HEK293 (cell line): Measurements from ENCODE around the gene UFL1.

Source experiments
- GFI1B ChIP-seq: fragments of 450-650 bp; formaldehyde crosslinking; IDR thresholded peaks from 2 replicates; pipeline ENCODE4 v1.5.1; 2016; ENCODE audit warnings: missing biosample characterization, missing genetic modification characterization
- GLI2 ChIP-seq: fragments of 450-650 bp; formaldehyde crosslinking; IDR thresholded peaks from 2 replicates; pipeline ENCODE4; 2017; ENCODE audit warnings: missing biosample characterization, missing genetic modification characterization, low read depth, borderline replicate concordance
- GLI4 ChIP-seq: fragments of 450-650 bp; formaldehyde crosslinking; IDR thresholded peaks from 2 replicates; pipeline ENCODE4 v1.5.1; 2016; ENCODE audit warnings: missing biosample characterization, missing genetic modification characterization
- HOXA7 ChIP-seq: sonication (generic); formaldehyde crosslinking; IDR thresholded peaks from 2 replicates; pipeline ENCODE4 v1.8.1; 2022; ENCODE audit warnings: missing genetic modification reagents, borderline replicate concordance
- IKZF3 ChIP-seq: fragments of 450-650 bp; IDR thresholded peaks from 2 replicates; pipeline ENCODE4 v1.5.0; 2018; ENCODE audit warnings: missing biosample characterization, mild to moderate bottlenecking, missing genetic modification characterization, moderate library complexity
- MZF1 ChIP-seq: fragments of 450-650 bp; formaldehyde crosslinking; IDR thresholded peaks from 2 replicates; pipeline ENCODE4 v1.5.1; 2017; ENCODE audit warnings: missing biosample characterization, missing genetic modification characterization, borderline replicate concordance
- YY1 ChIP-seq: fragments of 450-650 bp; formaldehyde crosslinking; IDR thresholded peaks from 2 replicates; pipeline ENCODE4 v1.5.1; 2018; ENCODE audit warnings: missing biosample characterization, missing genetic modification characterization
- ZBTB20 ChIP-seq: fragments of 450-650 bp; formaldehyde crosslinking; IDR thresholded peaks from 2 replicates; pipeline ENCODE4 v1.5.1; 2016; ENCODE audit warnings: missing biosample characterization, missing genetic modification characterization
- ZBTB21 ChIP-seq: fragments of 450-650 bp; formaldehyde crosslinking; IDR thresholded peaks from 2 replicates; pipeline ENCODE4 v1.5.1; 2017; ENCODE audit warnings: missing biosample characterization, missing genetic modification characterization
- ZBTB7A ChIP-seq: fragments of 450-650 bp; formaldehyde crosslinking; IDR thresholded peaks from 2 replicates; pipeline ENCODE4 v1.5.1; 2016; ENCODE audit warnings: low read depth, missing biosample characterization, missing genetic modification characterization
- ZFP37 ChIP-seq: fragments of 450-650 bp; formaldehyde crosslinking; IDR thresholded peaks from 2 replicates; pipeline ENCODE4 v1.5.1; 2016; ENCODE audit warnings: missing biosample characterization, missing genetic modification characterization
- ZIC2 ChIP-seq: fragments of 450-650 bp; formaldehyde crosslinking; IDR thresholded peaks from 2 replicates; pipeline ENCODE4 v1.5.1; 2016; ENCODE audit warnings: missing biosample characterization, missing genetic modification characterization
- ZNF175 ChIP-seq: fragments of 450-650 bp; formaldehyde crosslinking; IDR thresholded peaks from 2 replicates; pipeline ENCODE4 v1.5.1; 2016; ENCODE audit warnings: missing biosample characterization, missing genetic modification characterization
- ZNF19 ChIP-seq: fragments of 450-650 bp; formaldehyde crosslinking; IDR thresholded peaks from 2 replicates; pipeline ENCODE4; 2016; ENCODE audit warnings: missing biosample characterization, missing genetic modification characterization, low read depth
- ZNF202 ChIP-seq: fragments of 450-650 bp; formaldehyde crosslinking; IDR thresholded peaks from 2 replicates; pipeline ENCODE4 v1.5.1; 2016; ENCODE audit warnings: missing biosample characterization, missing genetic modification characterization, borderline replicate concordance
- ZNF24 ChIP-seq: fragments of 450-650 bp; formaldehyde crosslinking; IDR thresholded peaks from 2 replicates; pipeline ENCODE4 v1.5.1; 2016; ENCODE audit warnings: missing biosample characterization, missing genetic modification characterization
- ZNF311 ChIP-seq: fragments of 450-650 bp; formaldehyde crosslinking; IDR thresholded peaks from 2 replicates; pipeline ENCODE4 v1.5.1; 2017; ENCODE audit warnings: missing biosample characterization, missing genetic modification characterization, borderline replicate concordance
- ZNF354C ChIP-seq: fragments of 450-650 bp; formaldehyde crosslinking; IDR thresholded peaks from 2 replicates; pipeline ENCODE4 v1.5.1; 2016; ENCODE audit warnings: missing biosample characterization, missing genetic modification characterization, low read depth, borderline replicate concordance
- ZNF514 ChIP-seq: fragments of 450-650 bp; formaldehyde crosslinking; IDR thresholded peaks from 2 replicates; pipeline ENCODE4 v1.5.1; 2016; ENCODE audit warnings: missing biosample characterization, missing genetic modification characterization
- ZNF558 ChIP-seq: fragments of 450-650 bp; formaldehyde crosslinking; IDR thresholded peaks from 2 replicates; pipeline ENCODE4 v1.5.1; 2016; ENCODE audit warnings: missing biosample characterization, missing genetic modification characterization
- ZNF560 ChIP-seq: fragments of 450-650 bp; formaldehyde crosslinking; IDR thresholded peaks from 2 replicates; pipeline ENCODE4 v1.5.1; 2017; ENCODE audit warnings: missing biosample characterization, missing genetic modification characterization, borderline replicate concordance
- ZNF571 ChIP-seq: fragments of 450-650 bp; formaldehyde crosslinking; IDR thresholded peaks from 2 replicates; pipeline ENCODE4 v1.5.0; 2017; ENCODE audit warnings: missing biosample characterization, missing genetic modification characterization
- ZNF600 ChIP-seq: fragments of 450-650 bp; formaldehyde crosslinking; IDR thresholded peaks from 2 replicates; pipeline ENCODE4 v1.5.1; 2016; ENCODE audit warnings: missing biosample characterization, missing genetic modification characterization
- ZNF621 ChIP-seq: fragments of 450-650 bp; formaldehyde crosslinking; IDR thresholded peaks from 2 replicates; pipeline ENCODE4 v1.5.1; 2017; ENCODE audit warnings: missing biosample characterization, missing genetic modification characterization
- ZNF626 ChIP-seq: fragments of 450-650 bp; sonication (Bioruptor Pico); formaldehyde crosslinking; IDR thresholded peaks from 2 replicates; pipeline ENCODE4 v1.5.1; 2018; ENCODE audit warnings: missing biosample characterization, missing genetic modification characterization, inconsistent platforms
- ZNF660 ChIP-seq: fragments of 450-650 bp; IDR thresholded peaks from 2 replicates; pipeline ENCODE4 v1.5.1; 2018; ENCODE audit warnings: missing biosample characterization, mild to moderate bottlenecking, missing genetic modification characterization
- ZNF701 ChIP-seq: fragments of 450-650 bp; formaldehyde crosslinking; IDR thresholded peaks from 2 replicates; pipeline ENCODE4 v1.5.1; 2016; ENCODE audit warnings: missing biosample characterization, missing genetic modification characterization
- ZNF777 ChIP-seq: fragments of 450-650 bp; formaldehyde crosslinking; IDR thresholded peaks from 2 replicates; pipeline ENCODE4 v1.5.1; 2017; ENCODE audit warnings: missing biosample characterization, missing genetic modification characterization, borderline replicate concordance
- ZNF785 ChIP-seq: fragments of 450-650 bp; formaldehyde crosslinking; IDR thresholded peaks from 2 replicates; pipeline ENCODE4 v1.5.1; 2016; ENCODE audit warnings: missing biosample characterization, missing genetic modification characterization
- ZNF843 ChIP-seq: fragments of 450-650 bp; formaldehyde crosslinking; IDR thresholded peaks from 2 replicates; pipeline ENCODE4 v1.5.1; 2016; ENCODE audit warnings: missing biosample characterization, missing genetic modification characterization
- ZSCAN16 ChIP-seq: fragments of 450-650 bp; formaldehyde crosslinking; IDR thresholded peaks from 2 replicates; pipeline ENCODE4 v1.5.1; 2016; ENCODE audit warnings: missing biosample characterization, missing genetic modification characterization
- ZSCAN23 ChIP-seq: fragments of 450-650 bp; formaldehyde crosslinking; IDR thresholded peaks from 2 replicates; pipeline ENCODE4 v1.5.1; 2016; ENCODE audit warnings: missing biosample characterization, missing genetic modification characterization
- ZXDB ChIP-seq: fragments of 450-650 bp; formaldehyde crosslinking; IDR thresholded peaks from 2 replicates; pipeline ENCODE4 v1.5.1; 2016; ENCODE audit warnings: missing biosample characterization, missing genetic modification characterization
- TF ChIP-seq, protein P1 (sequence below): fragments of 450-650 bp; formaldehyde crosslinking; IDR thresholded peaks from 2 replicates; pipeline ENCODE4 v1.5.1; 2017; ENCODE audit warnings: missing biosample characterization, missing genetic modification characterization
- TF ChIP-seq, protein P2 (sequence below): fragments of 450-650 bp; formaldehyde crosslinking; optimal IDR thresholded peaks from 2 replicates; pipeline ENCODE3; 2016; ENCODE audit warnings: missing biosample characterization, mild to moderate bottlenecking, missing genetic modification characterization
- TF ChIP-seq, protein P3 (sequence below): fragments of 450-650 bp; IDR thresholded peaks from 2 replicates; pipeline ENCODE4 v1.5.1; 2018; ENCODE audit warnings: missing biosample characterization, missing genetic modification characterization
- TF ChIP-seq, protein P4 (sequence below): fragments of 450-650 bp; formaldehyde crosslinking; IDR thresholded peaks from 2 replicates; pipeline ENCODE4 v1.5.1; 2016; ENCODE audit warnings: missing biosample characterization, missing genetic modification characterization

The UFL1 gene

DNA sequence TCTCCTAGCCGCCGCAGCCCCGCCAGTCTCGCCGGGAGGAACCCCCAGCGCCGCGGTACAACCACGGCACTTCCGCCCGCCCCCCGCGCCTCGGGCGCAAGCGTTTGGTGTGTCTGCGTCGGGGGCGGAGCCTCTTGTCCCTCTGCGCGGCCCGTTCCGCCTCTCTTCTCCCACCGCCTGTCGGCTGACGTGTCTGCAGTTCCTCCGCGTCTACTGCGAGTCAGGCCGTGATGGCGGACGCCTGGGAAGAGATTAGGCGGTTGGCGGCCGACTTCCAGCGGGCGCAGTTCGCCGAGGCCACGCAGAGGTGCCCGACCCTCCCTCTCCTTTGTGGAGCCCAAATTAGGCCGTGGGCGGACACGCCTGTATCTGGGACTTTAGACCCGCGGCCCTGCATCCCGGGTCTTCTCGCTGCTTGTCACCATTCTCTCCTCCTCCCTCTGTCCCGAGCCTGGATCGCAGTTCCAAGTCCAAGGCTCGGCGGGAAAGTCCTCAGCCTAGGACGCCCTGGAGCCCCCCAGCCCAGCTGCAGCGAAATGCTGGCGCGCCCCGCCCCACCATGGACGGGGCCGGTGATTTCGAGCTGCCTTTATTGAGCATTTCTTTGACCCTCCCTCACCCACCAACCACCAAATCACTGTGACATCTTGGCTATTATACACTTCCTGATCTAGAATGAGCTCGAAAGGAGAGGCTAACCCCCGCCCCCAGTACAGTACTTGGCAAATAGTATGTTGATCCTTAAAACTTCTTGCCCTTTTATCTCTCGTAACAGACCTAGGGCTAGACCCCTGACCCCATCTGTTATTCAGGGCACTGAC is at the start of gene UFL1 (continued):
- TF ChIP-seq, protein P1, sequence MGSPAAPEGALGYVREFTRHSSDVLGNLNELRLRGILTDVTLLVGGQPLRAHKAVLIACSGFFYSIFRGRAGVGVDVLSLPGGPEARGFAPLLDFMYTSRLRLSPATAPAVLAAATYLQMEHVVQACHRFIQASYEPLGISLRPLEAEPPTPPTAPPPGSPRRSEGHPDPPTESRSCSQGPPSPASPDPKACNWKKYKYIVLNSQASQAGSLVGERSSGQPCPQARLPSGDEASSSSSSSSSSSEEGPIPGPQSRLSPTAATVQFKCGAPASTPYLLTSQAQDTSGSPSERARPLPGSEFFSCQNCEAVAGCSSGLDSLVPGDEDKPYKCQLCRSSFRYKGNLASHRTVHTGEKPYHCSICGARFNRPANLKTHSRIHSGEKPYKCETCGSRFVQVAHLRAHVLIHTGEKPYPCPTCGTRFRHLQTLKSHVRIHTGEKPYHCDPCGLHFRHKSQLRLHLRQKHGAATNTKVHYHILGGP (tag by site-specific recombination), result no peak
- TF ChIP-seq ZBTB20 (peak; percentile 85), ZNF175 (tag by site-specific recombination) (no peak), GLI2 (tag by site-specific recombination) (no peak), ZNF626 (tag by site-specific recombination) (no peak), ZXDB (tag by site-specific recombination) (peak; percentile 59), ZNF202 (tag by site-specific recombination) (no peak), IKZF3 (tag by site-specific recombination) (peak; percentile 49; the same call in 1 of the 2 replicates), ZNF514 (tag by site-specific recombination) (no peak), YY1 (tag by site-specific recombination) (peak; percentile 90), ZNF558 (tag by site-specific recombination) (no peak), ZNF701 (tag by site-specific recombination) (no peak), ZFP37 (tag by site-specific recombination) (peak; percentile 97), ZNF777 (tag by site-specific recombination) (no peak), MZF1 (peak; percentile 43; the same call in 1 of the 2 replicates), ZNF19 (tag by site-specific recombination) (no peak), ZSCAN16 (tag by site-specific recombination) (no peak), ZNF843 (tag by site-specific recombination) (peak; percentile 43), GLI4 (tag by site-specific recombination) (no peak), ZNF571 (tag by site-specific recombination) (no peak), HOXA7 (CRISPR knock-in tag) (no peak), ZIC2 (tag by site-specific recombination) (peak; percentile 54), GFI1B (tag by site-specific recombination) (no peak), ZNF621 (tag by site-specific recombination) (no peak), ZNF600 (tag by site-specific recombination) (peak; percentile 77), ZNF660 (peak; percentile 68), ZBTB21 (tag by site-specific recombination) (no peak; the same call in 1 of the 2 replicates), ZNF24 (tag by site-specific recombination) (peak; percentile 36; the same call in 1 of the 2 replicates), ZNF311 (tag by site-specific recombination) (no peak), ZBTB7A (tag by site-specific recombination) (peak; percentile 65; the same call in 1 of the 2 replicates), ZSCAN23 (tag by site-specific recombination) (no peak), ZNF785 (tag by site-specific recombination) (no peak), ZNF560 (no peak), ZNF354C (no peak)
- TF ChIP-seq, protein P2, sequence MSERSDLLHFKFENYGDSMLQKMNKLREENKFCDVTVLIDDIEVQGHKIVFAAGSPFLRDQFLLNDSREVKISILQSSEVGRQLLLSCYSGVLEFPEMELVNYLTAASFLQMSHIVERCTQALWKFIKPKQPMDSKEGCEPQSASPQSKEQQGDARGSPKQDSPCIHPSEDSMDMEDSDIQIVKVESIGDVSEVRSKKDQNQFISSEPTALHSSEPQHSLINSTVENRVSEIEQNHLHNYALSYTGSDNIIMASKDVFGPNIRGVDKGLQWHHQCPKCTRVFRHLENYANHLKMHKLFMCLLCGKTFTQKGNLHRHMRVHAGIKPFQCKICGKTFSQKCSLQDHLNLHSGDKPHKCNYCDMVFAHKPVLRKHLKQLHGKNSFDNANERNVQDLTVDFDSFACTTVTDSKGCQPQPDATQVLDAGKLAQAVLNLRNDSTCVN, result peak; percentile 84
- TF ChIP-seq, protein P3, sequence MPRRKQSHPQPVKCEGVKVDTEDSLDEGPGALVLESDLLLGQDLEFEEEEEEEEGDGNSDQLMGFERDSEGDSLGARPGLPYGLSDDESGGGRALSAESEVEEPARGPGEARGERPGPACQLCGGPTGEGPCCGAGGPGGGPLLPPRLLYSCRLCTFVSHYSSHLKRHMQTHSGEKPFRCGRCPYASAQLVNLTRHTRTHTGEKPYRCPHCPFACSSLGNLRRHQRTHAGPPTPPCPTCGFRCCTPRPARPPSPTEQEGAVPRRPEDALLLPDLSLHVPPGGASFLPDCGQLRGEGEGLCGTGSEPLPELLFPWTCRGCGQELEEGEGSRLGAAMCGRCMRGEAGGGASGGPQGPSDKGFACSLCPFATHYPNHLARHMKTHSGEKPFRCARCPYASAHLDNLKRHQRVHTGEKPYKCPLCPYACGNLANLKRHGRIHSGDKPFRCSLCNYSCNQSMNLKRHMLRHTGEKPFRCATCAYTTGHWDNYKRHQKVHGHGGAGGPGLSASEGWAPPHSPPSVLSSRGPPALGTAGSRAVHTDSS (tag by site-specific recombination), result no peak
- TF ChIP-seq, protein P4, sequence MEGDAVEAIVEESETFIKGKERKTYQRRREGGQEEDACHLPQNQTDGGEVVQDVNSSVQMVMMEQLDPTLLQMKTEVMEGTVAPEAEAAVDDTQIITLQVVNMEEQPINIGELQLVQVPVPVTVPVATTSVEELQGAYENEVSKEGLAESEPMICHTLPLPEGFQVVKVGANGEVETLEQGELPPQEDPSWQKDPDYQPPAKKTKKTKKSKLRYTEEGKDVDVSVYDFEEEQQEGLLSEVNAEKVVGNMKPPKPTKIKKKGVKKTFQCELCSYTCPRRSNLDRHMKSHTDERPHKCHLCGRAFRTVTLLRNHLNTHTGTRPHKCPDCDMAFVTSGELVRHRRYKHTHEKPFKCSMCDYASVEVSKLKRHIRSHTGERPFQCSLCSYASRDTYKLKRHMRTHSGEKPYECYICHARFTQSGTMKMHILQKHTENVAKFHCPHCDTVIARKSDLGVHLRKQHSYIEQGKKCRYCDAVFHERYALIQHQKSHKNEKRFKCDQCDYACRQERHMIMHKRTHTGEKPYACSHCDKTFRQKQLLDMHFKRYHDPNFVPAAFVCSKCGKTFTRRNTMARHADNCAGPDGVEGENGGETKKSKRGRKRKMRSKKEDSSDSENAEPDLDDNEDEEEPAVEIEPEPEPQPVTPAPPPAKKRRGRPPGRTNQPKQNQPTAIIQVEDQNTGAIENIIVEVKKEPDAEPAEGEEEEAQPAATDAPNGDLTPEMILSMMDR (tag by site-specific recombination), result 0 out of 2 replicates have a peak, but pooled peaks have one; percentile 15
